Large intestine (tissue), 3 donors: ENCODE data around the gene PFKFB2. TPM values are rescaled to one million over a fixed set of nuclear protein-coding genes. Genes with fewer than 3 reads are reported as not detected.
A peak's percentile ranks its signal among the peaks of the same experiment; 100 is the strongest.

Source experiments
- DNase-seq, 2 donors: peaks; one replicate each; pipeline versions ENCODE4 v3.0.0 to v3.0.0-alpha.2; 2013
- H3K27ac ChIP-seq: one replicate; pipeline ENCODE4 v1.5.1; 2013; ENCODE audit warnings: low read length
- H3K27me3 ChIP-seq: 2 replicates; pipeline ENCODE4 v1.6.1; 2013; ENCODE audit warnings: low read length; ENCODE audit not compliant: control insufficient read depth, insufficient read depth
- H3K36me3 ChIP-seq: 2 replicates; pipeline ENCODE4 v1.6.1; 2013; ENCODE audit warnings: low read length; ENCODE audit not compliant: control insufficient read depth, insufficient read depth
- H3K4me1 ChIP-seq: one replicate; pipeline ENCODE4 v1.6.1; 2013; ENCODE audit warnings: low read length; ENCODE audit not compliant: control insufficient read depth, insufficient read depth
- H3K4me3 ChIP-seq: one replicate; pipeline ENCODE4 v1.5.1; 2013; ENCODE audit warnings: low read length
- H3K9me3 ChIP-seq: one replicate; pipeline ENCODE4 v1.6.1; 2013; ENCODE audit warnings: mild to moderate bottlenecking, low read depth, low read length, moderate library complexity; ENCODE audit not compliant: control insufficient read depth
- WGBS: methylation state at CpG from one replicate; pipeline ENCODE4 v1.1.5; 2013; ENCODE audit warnings: low lambda C conversion rate; ENCODE audit not compliant: insufficient coverage; 5-methylcytosine and 5-hydroxymethylcytosine counted together
- polyA plus RNA-seq: library from polyadenylated mRNA; unstranded; fragments of 120-200 nt; gene quantifications from one replicate; pipeline ENCODE4 v1.2.1, GENCODE V29; 2013

The PFKFB2 gene
- polyA plus RNA-seq, 1 donor: 37.2 TPM

DNA sequence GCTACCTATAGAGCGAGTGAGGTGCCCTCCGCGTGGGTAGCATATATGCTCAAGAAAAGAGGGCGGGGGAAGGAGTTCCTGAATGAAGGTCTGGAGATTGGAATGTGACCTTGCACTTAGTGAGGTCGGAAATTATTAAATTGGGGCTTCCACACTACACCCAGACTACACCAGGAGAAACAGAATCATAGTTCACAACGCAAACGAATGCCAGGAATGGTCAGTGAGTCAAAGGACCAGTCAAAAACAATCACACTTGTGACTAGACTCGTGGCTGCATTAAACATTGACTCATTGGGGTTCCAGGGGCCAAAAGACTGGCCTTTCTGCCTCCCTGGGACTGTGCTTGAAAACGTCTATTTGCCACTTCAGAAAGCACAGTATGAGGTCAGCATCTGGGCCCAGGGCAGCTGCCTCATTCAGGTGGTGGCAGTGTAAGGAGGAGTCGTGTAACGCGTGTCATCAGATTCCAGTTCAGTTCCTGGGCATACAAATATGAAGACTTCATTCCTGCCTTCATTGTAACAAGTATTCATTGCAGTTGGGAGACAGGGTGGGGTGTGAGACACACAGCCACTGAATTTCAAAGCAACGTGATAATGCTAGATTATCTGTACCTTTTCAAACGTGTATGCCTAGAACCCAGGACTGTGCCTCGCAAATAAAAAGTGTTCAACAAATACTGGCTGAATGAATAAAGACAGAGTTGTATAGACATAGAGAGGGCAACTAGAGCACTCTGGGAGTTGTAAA, 1.7 kb upstream of the PFKFB2 start, which contains the start of gene YOD1:
Gene YOD1, minus strand, starts transcription at position 18 of the 753 bp plus-strand sequence. CDS start 178 bp downstream, outside the sequence.
- Histone ChIP-seq H3K9me3 (no peaks in the 10 kb centered on the region), H3K4me1 (peaks cover 34% of the 10 kb centered on the region), H3K27me3 (no peaks in the 10 kb centered on the region), H3K27ac (peak within 1 kb of the TSS; percentile 95), H3K36me3 (peaks cover 14% of the 10 kb centered on the region), H3K4me3 (peak within 1 kb of the TSS; percentile 95)
- WGBS: no CpG with 5 or more reads among the region's 15 CpGs
- DNase-seq: no peak

- peaks cover under 1% of the 10 kb centered on the region for H3K36me3 ChIP-seq
- DNase-seq: no peak
- peak overlapping the region; percentile 98 for H3K27ac ChIP-seq
- no peaks in the 10 kb centered on the region for H3K27me3 ChIP-seq
- no CpG with 5 or more reads among the region's 2 CpGs for WGBS
- H3K9me3 ChIP-seq: no peaks in the 10 kb centered on the region
- H3K4me1 ChIP-seq: peaks cover 44% of the 10 kb centered on the region
- no peak overlapping the region for H3K4me3 ChIP-seq
These were observed 1.4 kb downstream of the PFKFB2 start for GRCh38 chr1:207054491-207054890.

- H3K4me1 ChIP-seq: peaks cover 46% of the 10 kb centered on the region
- no CpG with 5 or more reads among the region's 3 CpGs for WGBS
- H3K36me3 ChIP-seq: peaks cover 9% of the 10 kb centered on the region
- DNase-seq: peak in 1 of 2 donors; percentile 48
- peak overlapping the region; percentile 98 for H3K27ac ChIP-seq
- H3K9me3 ChIP-seq: no peaks in the 10 kb centered on the region
- no peaks in the 10 kb centered on the region for H3K27me3 ChIP-seq
- H3K4me3 ChIP-seq: no peak overlapping the region
These were observed 2.4 kb downstream of the PFKFB2 start for GRCh38 chr1:207055386-207056001.

DNA sequence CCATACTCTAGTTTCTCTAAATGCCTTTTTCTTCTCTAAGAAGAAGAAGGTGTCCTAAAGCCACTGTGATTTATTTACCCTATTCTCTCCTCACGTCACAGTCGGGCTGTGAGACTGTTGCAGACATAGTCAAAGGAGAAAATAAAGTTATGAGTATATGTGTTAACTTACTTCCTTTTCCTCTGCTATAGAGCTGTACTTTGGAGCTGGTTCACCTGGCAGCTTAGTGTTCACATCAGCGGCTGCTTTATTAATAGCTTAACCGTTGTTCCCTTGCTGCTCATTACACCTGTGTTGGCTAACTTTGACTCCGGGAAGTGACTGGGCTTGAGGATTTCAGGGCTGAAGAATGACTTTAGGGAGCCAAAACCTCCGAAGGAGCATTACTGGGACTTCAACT, 3.6 kb downstream of the PFKFB2 start:
- H3K9me3 ChIP-seq: no peaks in the 10 kb centered on the region
- peaks cover 46% of the 10 kb centered on the region for H3K4me1 ChIP-seq
- no peaks in the 10 kb centered on the region for H3K27me3 ChIP-seq
- peak; percentile 86 to 95 for DNase-seq
- 60% methylated on average over 1 of the region's 6 CpGs for WGBS
- peak overlapping the region; percentile 98 for H3K27ac ChIP-seq
- H3K4me3 ChIP-seq: peak overlapping the region; percentile 16
- peaks cover 13% of the 10 kb centered on the region for H3K36me3 ChIP-seq

DNA sequence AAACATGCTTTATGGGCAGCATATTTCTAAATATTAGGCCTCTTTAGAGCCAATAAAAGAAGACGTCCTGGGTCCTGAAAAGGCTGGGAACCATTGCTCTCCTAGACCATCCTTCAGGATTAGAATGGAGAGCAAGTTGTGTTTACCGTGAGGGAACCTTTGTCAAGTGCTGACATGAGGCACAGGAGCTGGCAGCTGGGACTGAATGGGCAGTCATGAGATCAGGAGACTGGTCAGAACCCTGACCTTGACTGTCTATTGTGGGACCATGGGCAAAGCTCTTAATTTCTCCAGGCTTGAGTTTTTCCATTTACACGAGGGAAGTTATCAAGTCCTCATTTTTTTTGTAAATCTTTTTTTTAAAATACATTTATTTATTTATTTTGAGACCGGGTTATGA, 5.2 kb downstream of the PFKFB2 start:
- Histone ChIP-seq H3K4me3 (no peak overlapping the region), H3K27ac (no peak overlapping the region), H3K9me3 (no peaks in the 10 kb centered on the region), H3K36me3 (peaks cover 29% of the 10 kb centered on the region), H3K27me3 (no peaks in the 10 kb centered on the region), H3K4me1 (peaks cover 40% of the 10 kb centered on the region)
- 93% methylated on average over 3 of the region's 4 CpGs for WGBS
- no peak for DNase-seq

GRCh38 chr1:207058878-207059867, 6.1 kb downstream of the PFKFB2 start:
- Histone ChIP-seq H3K27ac (no peak overlapping the region), H3K4me3 (no peak overlapping the region), H3K4me1 (peaks cover 42% of the 10 kb centered on the region), H3K36me3 (peaks cover 37% of the 10 kb centered on the region), H3K9me3 (no peaks in the 10 kb centered on the region), H3K27me3 (no peaks in the 10 kb centered on the region)
- 50% methylated on average over 1 of the region's 6 CpGs for WGBS
- DNase-seq: no peak

DNA sequence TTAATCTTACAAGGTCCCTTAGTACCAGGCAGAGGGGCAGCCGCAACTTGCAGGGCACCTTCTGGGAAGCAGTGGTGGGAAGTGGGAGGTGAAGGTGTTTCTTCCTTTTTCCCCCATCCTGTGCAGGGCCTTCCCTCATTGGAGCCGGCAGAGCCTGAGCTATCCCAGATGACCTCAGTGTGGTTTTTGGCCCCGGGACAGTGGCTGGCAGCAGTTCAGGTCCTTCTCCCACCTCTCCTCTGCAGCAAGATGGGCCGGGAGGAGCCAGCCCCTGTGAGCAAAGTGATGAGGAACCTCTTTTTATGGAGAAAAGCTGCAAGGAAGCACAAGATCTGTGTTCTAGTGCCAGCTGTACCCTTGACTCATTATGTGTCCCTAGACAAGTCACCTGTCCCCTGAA, 6.8 kb downstream of the PFKFB2 start:
- H3K9me3 ChIP-seq: no peaks in the 10 kb centered on the region
- WGBS: no CpG with 5 or more reads among the region's 4 CpGs
- H3K4me3 ChIP-seq: no peak overlapping the region
- peaks cover 42% of the 10 kb centered on the region for H3K4me1 ChIP-seq
- peaks cover 39% of the 10 kb centered on the region for H3K36me3 ChIP-seq
- H3K27ac ChIP-seq: no peak overlapping the region
- DNase-seq: no peak
- no peaks in the 10 kb centered on the region for H3K27me3 ChIP-seq

DNA sequence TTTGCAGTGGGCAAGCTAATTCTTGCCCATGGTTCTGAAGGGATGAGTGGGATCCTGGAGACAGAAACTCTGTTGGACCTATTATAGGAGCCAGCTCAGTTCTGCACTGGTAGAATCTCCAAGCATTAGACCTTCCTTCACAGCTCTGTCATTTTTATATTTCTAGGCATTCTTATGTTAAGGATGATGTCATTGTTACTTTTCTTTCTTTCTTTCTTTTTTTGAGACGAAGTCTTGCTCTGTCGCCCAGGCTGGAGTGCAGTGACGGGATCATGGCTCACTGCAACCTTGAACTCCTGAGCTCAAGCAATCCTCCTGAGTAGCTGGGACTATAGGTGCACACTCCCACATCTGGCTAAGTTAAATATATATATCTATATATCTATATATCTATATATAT, 7.5 kb downstream of the PFKFB2 start:
- Histone ChIP-seq H3K4me1 (peaks cover 41% of the 10 kb centered on the region), H3K4me3 (no peak overlapping the region), H3K27me3 (no peaks in the 10 kb centered on the region), H3K9me3 (no peaks in the 10 kb centered on the region), H3K36me3 (peaks cover 41% of the 10 kb centered on the region), H3K27ac (no peak overlapping the region)
- WGBS: no CpG with 5 or more reads among the region's 3 CpGs
- no peak for DNase-seq

GRCh38 chr1:207062058-207062457, 9.0 kb downstream of the PFKFB2 start:
- no peaks in the 10 kb centered on the region for H3K27me3 ChIP-seq
- H3K9me3 ChIP-seq: no peaks in the 10 kb centered on the region
- H3K36me3 ChIP-seq: peaks cover 46% of the 10 kb centered on the region
- H3K4me1 ChIP-seq: peaks cover 37% of the 10 kb centered on the region
- H3K4me3 ChIP-seq: no peak overlapping the region
- H3K27ac ChIP-seq: no peak overlapping the region
- DNase-seq: no peak
- WGBS: no CpG with 5 or more reads among the region's 1 CpG

GRCh38 chr1:207063014-207063413, 9.9 kb downstream of the PFKFB2 start:
- H3K9me3 ChIP-seq: no peaks in the 10 kb centered on the region
- peaks cover 46% of the 10 kb centered on the region for H3K36me3 ChIP-seq
- peaks cover 40% of the 10 kb centered on the region for H3K4me1 ChIP-seq
- H3K4me3 ChIP-seq: no peak overlapping the region
- DNase-seq: no peak
- WGBS: no CpG with 5 or more reads among the region's 5 CpGs
- no peak overlapping the region for H3K27ac ChIP-seq
- H3K27me3 ChIP-seq: no peaks in the 10 kb centered on the region
